Panc1 (cell line): ENCODE measurements around the gene MRNIP. TPM values are rescaled to one million over a fixed set of nuclear protein-coding genes. Genes with fewer than 3 reads are reported as not detected.
A peak's percentile ranks its signal among the peaks of the same experiment; 100 is the strongest.

Source experiments
- ATAC-seq: fragments of 200-7000 bp; cut with Tn5 transposase; 2 replicates; pipeline ENCODE4 v1.9.1; 2020; ENCODE audit warnings: mild to moderate bottlenecking, moderate library complexity
- BruUV-seq: library from RNA; stranded (reverse); fragments of 400-500 nt; replicated peaks from 2 replicates; lab custom pipeline; 2021; lab: Mats Ljungman, UMichigan
- CTCF ChIA-PET: fragments of 300-600 bp; sonication (Branson Sonifier 250); formaldehyde crosslinking; loops from one replicate; lab custom pipeline; 2022; ENCODE audit warnings: antibody characterized with exemption; lab: Charles Lee
- POLR2A ChIA-PET: fragments of 300-600 bp; sonication (Branson Sonifier 250); formaldehyde crosslinking; loops from one replicate; lab custom pipeline; 2022; ENCODE audit warnings: antibody characterized with exemption; lab: Charles Lee
- DNase-seq: peaks from one replicate; pipeline ENCODE4 v3.0.0-alpha.2; 2010; ENCODE audit warnings: low read depth, low spot score
- H3K27ac ChIP-seq: 2 replicates; pipeline ENCODE4 v1.5.1; 2011; ENCODE audit warnings: mild to moderate bottlenecking, low read length, inconsistent platforms
- H3K27me3 ChIP-seq: fragments of 200-500 bp; sonication (Bioruptor generic); 2 replicates; pipeline ENCODE4 v1.6.0; 2014; ENCODE audit warnings: low read length, inconsistent platforms; ENCODE audit not compliant: control insufficient read depth, insufficient read depth
- H3K36me3 ChIP-seq: fragments of 200-500 bp; sonication (Bioruptor generic); 2 replicates; pipeline ENCODE4 v1.5.1; 2014; ENCODE audit warnings: inconsistent platforms, mild to moderate bottlenecking, low read length, moderate library complexity; ENCODE audit not compliant: control insufficient read depth, insufficient read depth
- H3K4me1 ChIP-seq: 2 replicates; pipeline ENCODE4 v1.5.1; 2011; ENCODE audit warnings: inconsistent platforms, mild to moderate bottlenecking, low read length, moderate library complexity; ENCODE audit not compliant: control insufficient read depth, insufficient read depth
- H3K4me3 ChIP-seq, 2 experiments: 2 replicates each; pipeline ENCODE4 v1.5.1; 2011 to 2012; ENCODE audit warnings: low read depth in 2 of 2, low read length in 2 of 2, mild to moderate bottlenecking in 2 of 2, inconsistent platforms in 1 of 2, moderate library complexity in 1 of 2
- H3K9me3 ChIP-seq: fragments of 200-500 bp; sonication (Bioruptor generic); 2 replicates; pipeline ENCODE4 v1.5.1; 2014; ENCODE audit warnings: low read depth, mild to moderate bottlenecking, inconsistent platforms, low read length, moderate library complexity; ENCODE audit not compliant: control insufficient read depth, insufficient read depth
- CTCF ChIP-seq: fragments of 450-650 bp; IDR thresholded peaks from 2 replicates; pipeline ENCODE4 v1.5.1; 2017; ENCODE audit warnings: mild to moderate bottlenecking
- POLR2AphosphoS5 ChIP-seq: IDR thresholded peaks from 2 replicates; pipeline ENCODE4 v1.6.1; 2012; ENCODE audit warnings: mild to moderate bottlenecking, low read depth, low read length, moderate library complexity
- REST ChIP-seq, 2 experiments: IDR thresholded peaks; 2 replicates each; pipeline ENCODE4 v1.6.1; 2011 to 2012; ENCODE audit warnings: low read depth in 2 of 2, control low read depth in 1 of 2, low read length in 1 of 2, mild to moderate bottlenecking in 1 of 2, moderate library complexity in 1 of 2; ENCODE audit not compliant: insufficient read depth in 1 of 2
- SIN3A ChIP-seq: IDR thresholded peaks from 2 replicates; pipeline ENCODE4 v1.6.1; 2012; ENCODE audit warnings: low read depth, mild to moderate bottlenecking, low read length, moderate library complexity, borderline replicate concordance; ENCODE audit not compliant: insufficient read depth
- TCF7L2 ChIP-seq: IDR thresholded peaks from 2 replicates; pipeline ENCODE4 v1.6.1; 2011; ENCODE audit warnings: mild to moderate bottlenecking, low read depth, low read length, inconsistent platforms
- in situ Hi-C: cut with HindIII; loops from 2 replicates; pipeline ENCODE4 v1.10.0; 2016; ENCODE audit warnings: low sequenced_read_pairs, low pct_unique_long_range_greater_than_20kb
- intact Hi-C: fragments of 100-400 bp; cut with micrococcal nuclease; formaldehyde crosslinking; loops from one replicate; pipeline ENCODE4 v1.10.0; 2022; ENCODE audit not compliant: unreplicated experiment
- total RNA-seq: library from RNA; stranded (reverse); gene quantifications from one replicate; pipeline ENCODE4 v1.2.1, GENCODE V29; 2021; ENCODE audit not compliant: unreplicated experiment

MRNIP gene
- total RNA-seq, 1 experiment from 2014 or later: 33.0 TPM

GRCh38 chr5:179820483-179821297, 37.9 kb downstream of the MRNIP start, which contains the start of gene SQSTM1:
TSS of gene SQSTM1 (plus strand) at chr5:179820905. CDS start at chr5:179820937, 32 bp downstream.
- ATAC-seq (peak; percentile 60), DNase-seq (no peak)
- BruUV-seq: no TSS peak
- intact Hi-C loops (no loop called here), in situ Hi-C loops (no loop called here)
- CTCF ChIA-PET: interaction anchor here (1.2 kb wide), 1 partner anchor 58 kb away, joined by 3 read pairs; no protein-coding TSS in a partner anchor
- peak; percentile 79 for TF ChIP-seq SIN3A
- TF ChIP-seq POLR2AphosphoS5: peak; percentile 99
- 0 out of 4 replicates have a peak, but pooled peaks of 1 of the 2 experiments have one; percentile 29 for TF ChIP-seq REST (IDR thresholded peaks at IDR 0.05; ENCODE audit: insufficient read depth in 1 of 2, low read depth in 2 of 2, low read length in 1 of 2)
- no peak for TF ChIP-seq TCF7L2
- Histone ChIP-seq H3K9me3 (no peaks in the 10 kb centered on the region), H3K4me3 (peak within 1 kb of the TSS; percentile 73 to 95), H3K27me3 (no peaks in the 10 kb centered on the region), H3K4me1 (peaks cover 59% of the 10 kb centered on the region), H3K36me3 (peaks cover 10% of the 10 kb centered on the region), H3K27ac (peak within 1 kb of the TSS; percentile 99)
- POLR2A ChIA-PET: interaction anchor here (0.6 kb wide), 1 partner anchor 31 kb away, joined by 7 read pairs; no protein-coding TSS in a partner anchor

GRCh38 chr5:179820127-179820482, 38.5 kb downstream of the MRNIP start:
- POLR2A ChIA-PET: interaction anchor here (0.6 kb wide), 1 partner anchor 30 kb away, joined by 7 read pairs; no protein-coding TSS in a partner anchor
- H3K4me3 ChIP-seq: peak overlapping the region; percentile 39 to 95
- no TSS peak for BruUV-seq
- DNase-seq (no peak), ATAC-seq (peak; percentile 7)
- H3K27ac ChIP-seq: peak overlapping the region; percentile 99
- H3K9me3 ChIP-seq: no peaks in the 10 kb centered on the region
- H3K27me3 ChIP-seq: no peaks in the 10 kb centered on the region
- peaks cover 8% of the 10 kb centered on the region for H3K36me3 ChIP-seq
- intact Hi-C loops (no loop called here), in situ Hi-C loops (no loop called here)
- CTCF ChIA-PET: interaction anchor here (1.2 kb wide), 1 partner anchor 57 kb away, joined by 3 read pairs; no protein-coding TSS in a partner anchor
- TF ChIP-seq POLR2AphosphoS5: no peak
- TF ChIP-seq REST (IDR thresholded peaks at IDR 0.05; ENCODE audit: insufficient read depth in 1 of 2, low read depth in 2 of 2, low read length in 1 of 2): no peak
- no peak for TF ChIP-seq TCF7L2
- no peak for TF ChIP-seq SIN3A
- TF ChIP-seq CTCF: no peak
- peaks cover 54% of the 10 kb centered on the region for H3K4me1 ChIP-seq
